Mammary epithelial cell (primary cell): ENCODE measurements around the gene WDR83.

ENCODE experiments used
- EZH2 ChIP-seq: IDR thresholded peaks from 2 replicates; pipeline ENCODE4 v1.6.1; 2012; ENCODE audit warnings: low read length, inconsistent platforms, borderline replicate concordance
- TF ChIP-seq, protein P1 (sequence below), 2 donors: IDR thresholded peaks in 1 of 2; conservative IDR thresholded peaks in 1 of 2; 2 replicates each; pipeline ENCODE4 v1.5.1; 2011 to 2012; ENCODE audit warnings: inconsistent platforms in 2 of 2, low read length in 2 of 2, mild to moderate bottlenecking in 2 of 2, control low read depth in 1 of 2, low read depth in 1 of 2; ENCODE audit not compliant: insufficient read depth in 1 of 2; ENCODE audit errors: extremely low read depth in 1 of 2

DNA sequence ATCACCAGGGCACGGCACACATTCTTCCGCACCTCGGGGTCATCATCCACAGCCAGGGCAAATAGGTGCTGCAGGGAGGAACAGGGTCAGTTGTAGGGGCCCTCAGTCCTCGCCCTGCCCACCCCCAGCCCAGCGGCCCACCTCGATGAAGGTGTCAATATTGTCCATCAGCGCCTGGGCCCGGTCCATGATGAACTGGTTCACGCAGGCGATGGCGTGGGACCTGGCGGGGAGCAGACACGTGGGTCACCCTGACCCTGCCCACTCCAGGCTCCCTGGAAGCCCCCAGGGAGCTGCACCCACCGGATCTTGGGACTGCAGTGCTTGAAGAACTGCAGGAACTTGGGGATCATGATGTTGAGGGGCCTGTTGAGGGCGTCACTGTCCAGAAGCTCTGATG, 48.5 kb downstream of the WDR83 start:
- TF ChIP-seq, protein P1, sequence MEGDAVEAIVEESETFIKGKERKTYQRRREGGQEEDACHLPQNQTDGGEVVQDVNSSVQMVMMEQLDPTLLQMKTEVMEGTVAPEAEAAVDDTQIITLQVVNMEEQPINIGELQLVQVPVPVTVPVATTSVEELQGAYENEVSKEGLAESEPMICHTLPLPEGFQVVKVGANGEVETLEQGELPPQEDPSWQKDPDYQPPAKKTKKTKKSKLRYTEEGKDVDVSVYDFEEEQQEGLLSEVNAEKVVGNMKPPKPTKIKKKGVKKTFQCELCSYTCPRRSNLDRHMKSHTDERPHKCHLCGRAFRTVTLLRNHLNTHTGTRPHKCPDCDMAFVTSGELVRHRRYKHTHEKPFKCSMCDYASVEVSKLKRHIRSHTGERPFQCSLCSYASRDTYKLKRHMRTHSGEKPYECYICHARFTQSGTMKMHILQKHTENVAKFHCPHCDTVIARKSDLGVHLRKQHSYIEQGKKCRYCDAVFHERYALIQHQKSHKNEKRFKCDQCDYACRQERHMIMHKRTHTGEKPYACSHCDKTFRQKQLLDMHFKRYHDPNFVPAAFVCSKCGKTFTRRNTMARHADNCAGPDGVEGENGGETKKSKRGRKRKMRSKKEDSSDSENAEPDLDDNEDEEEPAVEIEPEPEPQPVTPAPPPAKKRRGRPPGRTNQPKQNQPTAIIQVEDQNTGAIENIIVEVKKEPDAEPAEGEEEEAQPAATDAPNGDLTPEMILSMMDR (conservative IDR thresholded peaks at IDR 0.05 in 1 of 2, IDR thresholded peaks at IDR 0.05 in 1 of 2; ENCODE audit: extremely low read depth in 1 of 2, insufficient read depth in 1 of 2, low read depth in 1 of 2, low read length in 2 of 2): no peak
- TF ChIP-seq EZH2: no peak
